ENCODE results near the gene WDPCP.

The WDPCP gene

DNA sequence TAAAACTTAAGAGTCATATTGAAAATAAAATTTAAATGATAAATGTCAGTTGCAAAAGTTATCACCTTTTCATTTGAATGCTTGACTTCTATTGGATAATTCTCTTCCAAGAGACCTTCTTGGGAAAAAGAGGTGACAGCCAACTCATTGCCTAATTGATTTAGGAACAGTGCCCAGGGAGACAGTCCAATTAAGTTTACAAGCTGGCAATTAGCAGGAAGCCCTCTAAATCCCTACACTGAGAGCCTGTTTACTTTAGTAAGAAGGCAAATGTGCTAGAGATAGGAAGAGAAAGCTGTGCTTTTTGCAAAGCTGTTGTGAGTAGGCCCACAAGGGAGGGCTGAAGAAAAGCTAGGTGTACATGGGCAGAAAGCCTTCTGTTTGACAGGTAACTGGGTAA, 189.1 kb downstream of the WDPCP start:
- Histone ChIP-seq H3K79me1 (replicated peaks; ENCODE audit: low read length, poor library complexity, severe bottlenecking) (no peaks in the 10 kb centered on the region), H2BK15ac (ENCODE audit: low read depth, poor library complexity, severe bottlenecking) (no peak overlapping the region), H2BK5ac (ENCODE audit: low read depth, low read length, poor library complexity, severe bottlenecking) (no peak overlapping the region), H3K9ac (ENCODE audit: low read length) (no peak overlapping the region), H3K18ac (ENCODE audit: low read depth in 1 of 2, low read length in 2 of 2) (no peak overlapping the region), H3K4me3 (ENCODE audit: insufficient read depth in 1 of 2, low read depth in 1 of 2, low read length in 2 of 2) (no peak overlapping the region), H3K9me3 (ENCODE audit: control insufficient read depth, low read length) (peaks cover 8% of the 10 kb centered on the region), H2AFZ (ENCODE audit: low read depth, low read length) (no peak overlapping the region), H3K27ac (ENCODE audit: low read length, poor library complexity, severe bottlenecking) (no peak overlapping the region), H2BK120ac (ENCODE audit: low read depth, low read length) (no peak overlapping the region), H4K91ac (ENCODE audit: low read length) (no peak overlapping the region), H2AK5ac (ENCODE audit: low read length, severe bottlenecking) (no peak overlapping the region), H3K27me3 (ENCODE audit: control insufficient read depth in 1 of 2, insufficient read depth in 1 of 2, low read length in 2 of 2) (no peaks in the 10 kb centered on the region), H3K4ac (ENCODE audit: low read depth in 1 of 2, low read length in 2 of 2) (no peak overlapping the region), H3K4me2 (ENCODE audit: low read length, poor library complexity, severe bottlenecking) (no peak overlapping the region), H2BK12ac (ENCODE audit: low read length in 2 of 2) (no peak overlapping the region), H3K14ac (ENCODE audit: low read length in 2 of 2) (no peak overlapping the region), H4K8ac (ENCODE audit: low read length) (no peak overlapping the region), H3K36me3 (ENCODE audit: control insufficient read depth in 1 of 2, insufficient read depth in 2 of 2, low read depth in 1 of 2, low read length in 2 of 2) (peaks cover 0 to 10% of the 10 kb centered on the region in 2 experiments), H3K23ac (ENCODE audit: low read length in 2 of 2) (no peak overlapping the region), H3K4me1 (ENCODE audit: control insufficient read depth, insufficient read depth, low read depth, low read length) (no peaks in the 10 kb centered on the region)
- DNase-seq: no peak

DNA sequence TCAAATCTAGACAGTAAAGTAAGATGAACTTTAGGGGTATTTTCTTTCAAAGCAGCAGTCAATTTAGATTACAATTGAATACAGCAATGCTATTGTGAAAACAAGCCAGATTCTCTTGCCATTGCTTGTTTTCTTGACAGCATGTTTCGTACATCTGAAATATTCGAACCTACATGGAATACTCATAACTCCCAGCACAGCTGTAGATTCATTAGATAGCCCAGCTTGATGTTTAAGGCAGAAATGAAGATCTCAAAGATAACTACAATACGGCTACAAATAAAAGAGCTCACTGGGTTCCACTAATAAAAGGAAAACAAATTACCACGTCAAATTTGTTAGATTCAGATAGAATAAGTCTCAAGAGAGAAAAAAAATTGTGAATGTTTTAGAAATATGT, 208.8 kb downstream of the WDPCP start:
- DNase-seq: no peak
- H2BK5ac ChIP-seq (ENCODE audit: low read depth, low read length, poor library complexity, severe bottlenecking): no peak overlapping the region
- H2BK15ac ChIP-seq (ENCODE audit: low read depth, poor library complexity, severe bottlenecking): no peak overlapping the region
- no peaks in the 10 kb centered on the region for H3K79me1 ChIP-seq (replicated peaks; ENCODE audit: low read length, poor library complexity, severe bottlenecking)
- H3K27me3 ChIP-seq (ENCODE audit: control insufficient read depth in 1 of 2, insufficient read depth in 1 of 2, low read length in 2 of 2): no peaks in the 10 kb centered on the region
- no peaks in the 10 kb centered on the region for H3K9me3 ChIP-seq (ENCODE audit: control insufficient read depth, low read length)
- no peak overlapping the region for H4K91ac ChIP-seq (ENCODE audit: low read length)
- no peak overlapping the region for H2BK12ac ChIP-seq (ENCODE audit: low read length in 2 of 2)
- H3K14ac ChIP-seq (ENCODE audit: low read length in 2 of 2): no peak overlapping the region
- H2BK120ac ChIP-seq (ENCODE audit: low read depth, low read length): no peak overlapping the region
- WGBS: 93% methylated on average over 2 of the region's 4 CpGs
- no peak overlapping the region for H3K23ac ChIP-seq (ENCODE audit: low read length in 2 of 2)
- H3K4me3 ChIP-seq (ENCODE audit: insufficient read depth in 1 of 2, low read depth in 1 of 2, low read length in 2 of 2): no peak overlapping the region
- no peak overlapping the region for H3K4ac ChIP-seq (ENCODE audit: low read depth in 1 of 2, low read length in 2 of 2)
- no peak overlapping the region for H4K8ac ChIP-seq (ENCODE audit: low read length)
- no peak overlapping the region for H3K9ac ChIP-seq (ENCODE audit: low read length)
- no peak overlapping the region for H3K18ac ChIP-seq (ENCODE audit: low read depth in 1 of 2, low read length in 2 of 2)
- no peak overlapping the region for H2AK5ac ChIP-seq (ENCODE audit: low read length, severe bottlenecking)
- no peak overlapping the region for H3K4me2 ChIP-seq (ENCODE audit: low read length, poor library complexity, severe bottlenecking)
- no peaks in the 10 kb centered on the region for H3K4me1 ChIP-seq (ENCODE audit: control insufficient read depth, insufficient read depth, low read depth, low read length)
- no peak overlapping the region for H2AFZ ChIP-seq (ENCODE audit: low read depth, low read length)
- H3K36me3 ChIP-seq (ENCODE audit: control insufficient read depth in 1 of 2, insufficient read depth in 2 of 2, low read depth in 1 of 2, low read length in 2 of 2): peaks cover 0 to 9% of the 10 kb centered on the region in 2 experiments
- H3K27ac ChIP-seq (ENCODE audit: low read length, poor library complexity, severe bottlenecking): no peak overlapping the region

DNA sequence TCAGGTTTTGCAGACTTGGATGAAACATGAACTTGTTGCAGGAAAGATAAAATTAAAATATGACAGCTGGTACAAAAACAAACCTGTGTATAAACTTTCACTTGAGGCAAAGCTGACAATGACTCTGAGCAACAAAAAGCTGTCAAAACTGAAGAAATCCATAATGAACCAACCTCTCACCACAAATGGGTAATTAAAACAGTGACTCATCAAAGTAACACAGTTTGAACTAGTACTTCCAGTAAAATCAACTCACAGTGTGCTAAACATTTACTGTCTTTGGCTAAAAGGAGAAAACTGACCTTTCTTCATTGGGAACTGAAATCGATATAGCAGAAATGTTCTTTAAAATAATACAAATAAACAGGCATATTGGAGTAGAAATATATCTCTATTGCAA, 209.7 kb downstream of the WDPCP start:
- DNase-seq: peak; percentile 23
- no peak overlapping the region for H3K4ac ChIP-seq (ENCODE audit: low read depth in 1 of 2, low read length in 2 of 2)
- H3K18ac ChIP-seq (ENCODE audit: low read depth in 1 of 2, low read length in 2 of 2): no peak overlapping the region
- H2BK5ac ChIP-seq (ENCODE audit: low read depth, low read length, poor library complexity, severe bottlenecking): no peak overlapping the region
- no peak overlapping the region for H4K91ac ChIP-seq (ENCODE audit: low read length)
- no peaks in the 10 kb centered on the region for H3K79me1 ChIP-seq (replicated peaks; ENCODE audit: low read length, poor library complexity, severe bottlenecking)
- H3K23ac ChIP-seq (ENCODE audit: low read length in 2 of 2): no peak overlapping the region
- no peak overlapping the region for H2BK12ac ChIP-seq (ENCODE audit: low read length in 2 of 2)
- H2AFZ ChIP-seq (ENCODE audit: low read depth, low read length): no peak overlapping the region
- no peaks in the 10 kb centered on the region for H3K9me3 ChIP-seq (ENCODE audit: control insufficient read depth, low read length)
- no peak overlapping the region for H2BK15ac ChIP-seq (ENCODE audit: low read depth, poor library complexity, severe bottlenecking)
- H4K8ac ChIP-seq (ENCODE audit: low read length): no peak overlapping the region
- no peaks in the 10 kb centered on the region for H3K4me1 ChIP-seq (ENCODE audit: control insufficient read depth, insufficient read depth, low read depth, low read length)
- H3K36me3 ChIP-seq (ENCODE audit: control insufficient read depth in 1 of 2, insufficient read depth in 2 of 2, low read depth in 1 of 2, low read length in 2 of 2): peaks cover 0 to 9% of the 10 kb centered on the region in 2 experiments
- H3K4me2 ChIP-seq (ENCODE audit: low read length, poor library complexity, severe bottlenecking): no peak overlapping the region
- WGBS: no CpG with 5 or more reads among the region's 1 CpG
- no peak overlapping the region for H2AK5ac ChIP-seq (ENCODE audit: low read length, severe bottlenecking)
- no peak overlapping the region for H3K9ac ChIP-seq (ENCODE audit: low read length)
- no peaks in the 10 kb centered on the region for H3K27me3 ChIP-seq (ENCODE audit: control insufficient read depth in 1 of 2, insufficient read depth in 1 of 2, low read length in 2 of 2)
- H2BK120ac ChIP-seq (ENCODE audit: low read depth, low read length): no peak overlapping the region
- no peak overlapping the region for H3K27ac ChIP-seq (ENCODE audit: low read length, poor library complexity, severe bottlenecking)
- no peak overlapping the region for H3K14ac ChIP-seq (ENCODE audit: low read length in 2 of 2)
- no peak overlapping the region for H3K4me3 ChIP-seq (ENCODE audit: insufficient read depth in 1 of 2, low read depth in 1 of 2, low read length in 2 of 2)

DNA sequence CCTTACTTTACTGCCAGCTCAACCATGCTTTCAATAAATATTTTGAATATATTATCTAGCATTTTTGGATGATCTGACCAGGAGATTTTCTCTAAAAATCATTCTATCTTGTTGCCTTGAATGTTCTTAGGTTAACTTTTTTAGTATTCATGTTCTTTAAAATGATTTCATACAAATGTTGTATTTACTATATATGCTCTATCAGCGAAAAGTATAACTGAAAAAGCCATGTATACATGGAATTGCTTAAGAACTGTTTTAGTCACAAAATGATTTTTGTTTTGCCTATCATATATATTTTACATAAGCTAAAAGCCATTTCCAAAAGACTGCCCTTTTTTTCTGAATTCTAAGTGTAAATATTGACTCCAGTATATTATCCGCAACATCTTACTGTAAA, 213.9 kb downstream of the WDPCP start:
- no peak overlapping the region for H3K4me3 ChIP-seq (ENCODE audit: insufficient read depth in 1 of 2, low read depth in 1 of 2, low read length in 2 of 2)
- WGBS: 100% methylated on average over 1 of the region's 2 CpGs
- no peak for DNase-seq
- no peak overlapping the region for H2BK5ac ChIP-seq (ENCODE audit: low read depth, low read length, poor library complexity, severe bottlenecking)
- no peak overlapping the region for H2AFZ ChIP-seq (ENCODE audit: low read depth, low read length)
- H3K18ac ChIP-seq (ENCODE audit: low read depth in 1 of 2, low read length in 2 of 2): no peak overlapping the region
- no peak overlapping the region for H3K27ac ChIP-seq (ENCODE audit: low read length, poor library complexity, severe bottlenecking)
- H3K36me3 ChIP-seq (ENCODE audit: control insufficient read depth in 1 of 2, insufficient read depth in 2 of 2, low read depth in 1 of 2, low read length in 2 of 2): no peaks in the 10 kb centered on the region
- no peak overlapping the region for H4K91ac ChIP-seq (ENCODE audit: low read length)
- no peak overlapping the region for H3K4ac ChIP-seq (ENCODE audit: low read depth in 1 of 2, low read length in 2 of 2)
- H2AK5ac ChIP-seq (ENCODE audit: low read length, severe bottlenecking): no peak overlapping the region
- no peaks in the 10 kb centered on the region for H3K79me1 ChIP-seq (replicated peaks; ENCODE audit: low read length, poor library complexity, severe bottlenecking)
- no peak overlapping the region for H2BK12ac ChIP-seq (ENCODE audit: low read length in 2 of 2)
- no peak overlapping the region for H3K23ac ChIP-seq (ENCODE audit: low read length in 2 of 2)
- no peak overlapping the region for H4K8ac ChIP-seq (ENCODE audit: low read length)
- no peak overlapping the region for H2BK120ac ChIP-seq (ENCODE audit: low read depth, low read length)
- no peak overlapping the region for H3K4me2 ChIP-seq (ENCODE audit: low read length, poor library complexity, severe bottlenecking)
- no peaks in the 10 kb centered on the region for H3K27me3 ChIP-seq (ENCODE audit: control insufficient read depth in 1 of 2, insufficient read depth in 1 of 2, low read length in 2 of 2)
- H3K9me3 ChIP-seq (ENCODE audit: control insufficient read depth, low read length): peaks cover 32% of the 10 kb centered on the region
- H3K9ac ChIP-seq (ENCODE audit: low read length): no peak overlapping the region
- H2BK15ac ChIP-seq (ENCODE audit: low read depth, poor library complexity, severe bottlenecking): no peak overlapping the region
- H3K4me1 ChIP-seq (ENCODE audit: control insufficient read depth, insufficient read depth, low read depth, low read length): no peaks in the 10 kb centered on the region
- no peak overlapping the region for H3K14ac ChIP-seq (ENCODE audit: low read length in 2 of 2)

Measured in mesenchymal stem cell (in vitro differentiated cells and primary cell).